Coronary artery (tissue), 2 donors: ENCODE measurements around the gene EP300.

ENCODE experiments used
- DNase-seq: peaks from one replicate; pipeline ENCODE4 v3.0.0-alpha.2; 2017; ENCODE audit warnings: low spot score
- H3K27ac ChIP-seq, 2 donors: fragments of 200-600 bp; sonication (generic); one replicate each; pipeline ENCODE4 v1.5.1; 2016 to 2019
- H3K4me3 ChIP-seq: fragments of 200-600 bp; sonication (generic); 2 replicates; pipeline ENCODE4 v1.5.1; 2016; ENCODE audit warnings: mild to moderate bottlenecking, moderate library complexity
- CTCF ChIP-seq: fragments of 200-600 bp; sonication (generic); IDR thresholded peaks from one replicate; pipeline ENCODE4 v1.5.1; 2019; ENCODE audit warnings: antibody characterized with exemption

The EP300 gene

GRCh38 chr22:41229215-41229614 lies 136.8 kb downstream of the EP300 start:
- Histone ChIP-seq H3K27ac (no peak overlapping the region), H3K4me3 (no peak overlapping the region)
- TF ChIP-seq CTCF, result no peak
- no peak for DNase-seq
